SKM-1 treated with dmso at 0.1 percent for 144 hours (cell line): ENCODE measurements around the gene ARHGAP27.

Experiments used
- DNase-seq: peaks from one replicate; lab custom pipeline; 2025; ENCODE audit not compliant: unreplicated experiment; lab: John Stamatoyannopoulos, UW

Gene ARHGAP27

GRCh38 chr17:45388604-45389325 is 43.9 kb downstream of the ARHGAP27 start:
- no peak for DNase-seq

- no peak for DNase-seq
These were observed 44.9 kb downstream of the ARHGAP27 start for GRCh38 chr17:45387739-45388138.

GRCh38 chr17:45386178-45386577 is 46.5 kb downstream of the ARHGAP27 start:
- DNase-seq, result no peak

GRCh38 chr17:45385331-45385997 is 47.2 kb downstream of the ARHGAP27 start:
- peak; percentile 77 for DNase-seq

GRCh38 chr17:45384789-45385262 is 47.8 kb downstream of the ARHGAP27 start:
- no peak for DNase-seq

GRCh38 chr17:45384047-45384788 is 48.5 kb downstream of the ARHGAP27 start:
- peak; percentile 47 for DNase-seq

GRCh38 chr17:45383003-45383402 is 49.7 kb downstream of the ARHGAP27 start:
- no peak for DNase-seq

- DNase-seq, result no peak
These were observed 50.4 kb downstream of the ARHGAP27 start for GRCh38 chr17:45382226-45382625.

- DNase-seq, result no peak
These were observed 51.7 kb downstream of the ARHGAP27 start for GRCh38 chr17:45380991-45381390.

GRCh38 chr17:45380046-45380765 is 52.5 kb downstream of the ARHGAP27 start:
- DNase-seq, result no peak

GRCh38 chr17:45377401-45377800 is 55.3 kb downstream of the ARHGAP27 start:
- DNase-seq, result no peak

- DNase-seq, result no peak
These were observed 56.3 kb downstream of the ARHGAP27 start for GRCh38 chr17:45376171-45377005.

GRCh38 chr17:45374501-45374900 is 58.2 kb downstream of the ARHGAP27 start:
- no peak for DNase-seq

- no peak for DNase-seq
These were observed 60.3 kb downstream of the ARHGAP27 start for GRCh38 chr17:45372325-45372869.

- DNase-seq, result no peak
These were observed 61.0 kb downstream of the ARHGAP27 start for GRCh38 chr17:45371414-45372324.

- DNase-seq, result no peak
These were observed 61.7 kb downstream of the ARHGAP27 start for GRCh38 chr17:45370949-45371413.

GRCh38 chr17:45369421-45369820 is 63.2 kb downstream of the ARHGAP27 start:
- DNase-seq, result no peak

GRCh38 chr17:45368651-45369050 is 64.0 kb downstream of the ARHGAP27 start:
- DNase-seq, result no peak

GRCh38 chr17:45367216-45367615 is 65.5 kb downstream of the ARHGAP27 start:
- DNase-seq, result no peak
